HK-2 (cell line): ENCODE measurements around the gene SOX5.
"Not testable (repeated sequence)": the region's sequence is repeated elsewhere in the genome, so short reads cannot be mapped to it uniquely, and the experiment has no call there.

Experiments used
- DNase-seq: peaks from one replicate; pipeline ENCODE4 v3.0.0-alpha.2; 2018; ENCODE audit not compliant: unreplicated experiment

SOX5 gene

GRCh38 chr12:23756416-23756815, 193.1 kb downstream of the SOX5 start:
- DNase-seq = no peak

GRCh38 chr12:23753628-23754365, 195.7 kb downstream of the SOX5 start:
- DNase-seq = no peak

- no peak for DNase-seq
Observed at GRCh38 chr12:23752245-23752644, 197.2 kb downstream of the SOX5 start.

GRCh38 chr12:23751641-23752040, 197.8 kb downstream of the SOX5 start:
- no peak for DNase-seq

GRCh38 chr12:23750923-23751322, 198.5 kb downstream of the SOX5 start:
- no peak for DNase-seq

GRCh38 chr12:23744696-23745095, 204.8 kb downstream of the SOX5 start:
- DNase-seq = no peak

- no peak for DNase-seq
Observed at GRCh38 chr12:23742574-23742973, 206.9 kb downstream of the SOX5 start.

GRCh38 chr12:23731493-23731892, 218.0 kb downstream of the SOX5 start:
- DNase-seq = no peak

GRCh38 chr12:23731035-23731434, 218.4 kb downstream of the SOX5 start:
- DNase-seq = no peak

GRCh38 chr12:23729359-23729758, 220.1 kb downstream of the SOX5 start:
- no peak for DNase-seq

- DNase-seq = no peak
Observed at GRCh38 chr12:23726646-23727045, 222.8 kb downstream of the SOX5 start.

GRCh38 chr12:23722655-23723054, 226.8 kb downstream of the SOX5 start:
- no peak for DNase-seq

- no peak for DNase-seq
Observed at GRCh38 chr12:23721268-23721667, 228.2 kb downstream of the SOX5 start.

- DNase-seq = no peak
Observed at GRCh38 chr12:23719493-23719892, 230.0 kb downstream of the SOX5 start.

GRCh38 chr12:23710361-23710760, 239.1 kb downstream of the SOX5 start:
- DNase-seq = not testable (repeated sequence)

GRCh38 chr12:23708185-23708837, 241.2 kb downstream of the SOX5 start:
- DNase-seq = no peak

GRCh38 chr12:23707270-23707669, 242.2 kb downstream of the SOX5 start:
- DNase-seq = no peak

- no peak for DNase-seq
Observed at GRCh38 chr12:23704992-23705943, 244.2 kb downstream of the SOX5 start.

- no peak for DNase-seq
Observed at GRCh38 chr12:23703051-23703450, 246.4 kb downstream of the SOX5 start.

- DNase-seq = no peak
Observed at GRCh38 chr12:23699031-23699430, 250.4 kb downstream of the SOX5 start.

GRCh38 chr12:23694920-23695319, 254.6 kb downstream of the SOX5 start:
- DNase-seq = no peak

- DNase-seq = no peak
Observed at GRCh38 chr12:23694307-23694706, 255.2 kb downstream of the SOX5 start.
